Activated naive CD4-positive, alpha-beta T cell treated with anti-CD3 and anti-CD28 coated beads for 36 hours (primary cell): ENCODE results near the gene RALGAPA1. TPM values are rescaled to one million over a fixed set of nuclear protein-coding genes. Genes with fewer than 3 reads are reported as not detected.
A peak's percentile ranks its signal among the peaks of the same experiment; 100 is the strongest.
"Not testable (repeated sequence)": the region's sequence is repeated elsewhere in the genome, so short reads cannot be mapped to it uniquely, and the experiment has no call there.

ENCODE experiments used
- CTCF ChIA-PET: fragments of 350-600 bp; sonication (Branson Sonifier 250); formaldehyde crosslinking; loops from one replicate; lab custom pipeline; 2021; ENCODE audit warnings: antibody characterized with exemption; lab: Charles Lee
- DNase-seq: peaks from one replicate; pipeline ENCODE4 v3.0.0-alpha.2; 2020
- H3K27ac Mint-ChIP-seq: one replicate; pipeline ENCODE4 v1.8.0; 2021; ENCODE audit warnings: mild to moderate bottlenecking, mixed read lengths
- H3K27me3 Mint-ChIP-seq: one replicate; pipeline ENCODE4 v1.8.0; 2021; ENCODE audit warnings: low read depth, mixed read lengths
- H3K36me3 Mint-ChIP-seq: one replicate; pipeline ENCODE4 v1.8.0; 2021; ENCODE audit warnings: low read depth, mixed read lengths
- H3K4me1 Mint-ChIP-seq: one replicate; pipeline ENCODE4 v1.8.0; 2021; ENCODE audit warnings: low read depth, mixed read lengths
- H3K4me3 Mint-ChIP-seq: one replicate; pipeline ENCODE4 v1.8.0; 2021; ENCODE audit warnings: mild to moderate bottlenecking, moderate library complexity, mixed read lengths
- H3K9me3 Mint-ChIP-seq: one replicate; pipeline ENCODE4 v1.8.0; 2021; ENCODE audit warnings: mixed read lengths
- intact Hi-C: fragments of 100-400 bp; cut with micrococcal nuclease; formaldehyde crosslinking; loops from one replicate; pipeline ENCODE4 v1.15.1; 2023
- total RNA-seq, 2 experiments: library from RNA; stranded (reverse); gene quantifications; one replicate each; pipeline ENCODE4 v1.2.3, GENCODE V29; 2021

The RALGAPA1 gene
- total RNA-seq, 2 experiments from 2014 or later: 18.6 to 21.0 TPM

- H3K27me3 Mint-ChIP-seq: no peaks in the 10 kb centered on the region
- CTCF ChIA-PET: interaction anchor here (0.7 kb wide), 1 partner anchor 256 kb away, joined by 5 read pairs; no protein-coding TSS in a partner anchor
- peaks cover 38% of the 10 kb centered on the region for H3K4me1 Mint-ChIP-seq
- H3K9me3 Mint-ChIP-seq: peaks cover 2% of the 10 kb centered on the region
- H3K36me3 Mint-ChIP-seq: peaks cover 1% of the 10 kb centered on the region
- no peak overlapping the region for H3K4me3 Mint-ChIP-seq
- intact Hi-C loops: loop anchor here (1.0 kb wide), 2 partner anchors 21 kb away; no protein-coding TSS in a partner anchor
- peak; percentile 17 for DNase-seq
- H3K27ac Mint-ChIP-seq: no peak overlapping the region
Measured at GRCh38 chr14:35786856-35787255, 22.2 kb downstream of the RALGAPA1 start.

DNA sequence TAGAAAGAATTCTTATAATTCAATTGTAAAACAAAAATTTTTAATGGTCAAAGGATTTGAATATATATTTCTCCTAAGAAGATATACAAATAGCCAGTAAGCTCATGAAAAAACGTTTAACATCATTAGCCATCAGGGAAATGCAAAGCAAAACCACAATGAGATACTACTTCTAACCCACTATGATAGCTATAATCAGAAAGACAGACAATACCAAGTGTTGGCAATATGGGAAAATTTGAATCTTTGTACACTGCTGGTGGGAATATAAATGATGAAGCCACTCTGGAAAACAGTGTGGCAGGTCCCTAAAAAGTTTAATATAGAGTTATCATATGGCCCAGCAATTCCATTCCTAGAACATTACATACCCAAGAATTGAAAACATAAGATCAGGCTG lies 25.4 kb downstream of the RALGAPA1 start:
- H3K4me1 Mint-ChIP-seq: peaks cover 28% of the 10 kb centered on the region
- peaks cover 16% of the 10 kb centered on the region for H3K9me3 Mint-ChIP-seq
- CTCF ChIA-PET: interaction anchor here (1.2 kb wide), 1 partner anchor 17 kb away, joined by 3 read pairs; no protein-coding TSS in a partner anchor
- no peak overlapping the region for H3K27ac Mint-ChIP-seq
- no peaks in the 10 kb centered on the region for H3K27me3 Mint-ChIP-seq
- intact Hi-C loops: no loop called here
- DNase-seq: no peak
- H3K36me3 Mint-ChIP-seq: peaks cover 7% of the 10 kb centered on the region
- H3K4me3 Mint-ChIP-seq: no peak overlapping the region

DNA sequence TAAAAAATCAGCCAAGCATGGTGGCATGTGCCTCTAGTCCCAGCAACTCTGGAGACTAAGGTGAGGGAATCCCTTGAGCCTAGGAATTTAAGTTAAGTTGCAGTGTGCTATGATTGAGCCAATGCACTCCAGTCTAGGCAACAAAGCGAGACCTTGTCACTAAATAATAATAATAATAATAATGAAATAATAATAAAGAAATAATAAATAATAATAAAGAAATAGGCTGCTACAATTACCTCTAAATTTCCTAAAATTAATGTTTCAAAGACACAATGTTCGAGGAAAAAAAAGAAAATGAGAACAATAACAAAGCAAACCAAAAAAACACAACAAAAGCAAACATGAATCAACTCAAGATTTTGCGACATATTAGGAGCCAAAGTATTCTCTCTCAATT lies 29.7 kb downstream of the RALGAPA1 start:
- peaks cover 16% of the 10 kb centered on the region for H3K9me3 Mint-ChIP-seq
- CTCF ChIA-PET: no interaction called here
- intact Hi-C loops: no loop called here
- DNase-seq: no peak
- no peaks in the 10 kb centered on the region for H3K27me3 Mint-ChIP-seq
- H3K4me3 Mint-ChIP-seq: no peak overlapping the region
- H3K27ac Mint-ChIP-seq: no peak overlapping the region
- H3K4me1 Mint-ChIP-seq: peaks cover 8% of the 10 kb centered on the region
- H3K36me3 Mint-ChIP-seq: peaks cover 13% of the 10 kb centered on the region

- not testable (repeated sequence) for H3K4me3 Mint-ChIP-seq, H3K4me1 Mint-ChIP-seq
Measured at GRCh38 chr14:35777550-35777949, 31.5 kb downstream of the RALGAPA1 start.

GRCh38 chr14:35776823-35777222 lies 32.3 kb downstream of the RALGAPA1 start:
- Mint-ChIP-seq H3K27ac (no peak overlapping the region), H3K36me3 (peaks cover 15% of the 10 kb centered on the region), H3K27me3 (no peaks in the 10 kb centered on the region), H3K4me3 (no peak overlapping the region), H3K9me3 (peaks cover 14% of the 10 kb centered on the region), H3K4me1 (peaks cover 4% of the 10 kb centered on the region)
- CTCF ChIA-PET: interaction anchor here (0.5 to 2.2 kb wide), 3 partner anchors 8 to 336 kb away, joined by 3 to 6 read pairs (median 5); no protein-coding TSS in a partner anchor
- no peak for DNase-seq
- intact Hi-C loops: no loop called here

More at GRCh38 chr14:35777550-35777949, 31.5 kb downstream of the RALGAPA1 start:
- Mint-ChIP-seq H3K9me3 (peaks cover 16% of the 10 kb centered on the region), H3K36me3 (peaks cover 15% of the 10 kb centered on the region)
- H3K27me3 Mint-ChIP-seq, intact Hi-C loops, DNase-seq, CTCF ChIA-PET, H3K27ac Mint-ChIP-seq: not testable (repeated sequence)

GRCh38 chr14:35776085-35776484 lies 33.0 kb downstream of the RALGAPA1 start:
- intact Hi-C loops, H3K27ac Mint-ChIP-seq, H3K4me1 Mint-ChIP-seq, H3K4me3 Mint-ChIP-seq, H3K27me3 Mint-ChIP-seq, H3K9me3 Mint-ChIP-seq, DNase-seq: not testable (repeated sequence)
- peaks cover 11% of the 10 kb centered on the region for H3K36me3 Mint-ChIP-seq
- CTCF ChIA-PET: interaction anchor here (0.5 to 2.2 kb wide), 4 partner anchors 9 to 577 kb away, joined by 3 to 6 read pairs (median 4); no protein-coding TSS in a partner anchor

DNA sequence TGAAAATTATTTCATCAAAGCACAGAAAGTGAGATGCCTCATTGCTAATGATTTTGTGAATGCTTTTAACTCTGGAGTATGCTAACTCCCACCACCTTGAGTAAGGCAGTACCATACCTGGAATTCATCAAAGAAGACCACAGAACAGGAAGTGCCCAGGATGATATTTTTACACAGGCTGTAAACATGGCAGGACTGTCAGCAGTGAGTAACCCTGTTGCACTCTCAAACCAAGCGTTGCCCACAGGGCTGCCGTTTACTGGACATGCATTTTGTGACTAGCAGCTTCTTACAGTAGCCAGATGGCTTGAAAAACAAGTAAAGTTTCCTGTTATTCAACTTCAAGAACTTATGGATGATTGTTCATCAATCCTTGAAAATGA lies 42.4 kb downstream of the RALGAPA1 start:
- Mint-ChIP-seq H3K27me3 (no peaks in the 10 kb centered on the region), H3K4me3 (no peak overlapping the region), H3K4me1 (peaks cover 13% of the 10 kb centered on the region), H3K9me3 (no peaks in the 10 kb centered on the region), H3K27ac (no peak overlapping the region), H3K36me3 (peaks cover 8% of the 10 kb centered on the region)
- CTCF ChIA-PET: no interaction called here
- DNase-seq: peak; percentile 50
- intact Hi-C loops: loop anchor here (1.0 kb wide), 1 partner anchor 20 kb away; no protein-coding TSS in a partner anchor

- no peaks in the 10 kb centered on the region for H3K27me3 Mint-ChIP-seq
- H3K36me3 Mint-ChIP-seq: peaks cover 8% of the 10 kb centered on the region
- intact Hi-C loops: loop anchor here (1.0 kb wide), 1 partner anchor 20 kb away; no protein-coding TSS in a partner anchor
- no peak overlapping the region for H3K27ac Mint-ChIP-seq
- peaks cover 13% of the 10 kb centered on the region for H3K4me1 Mint-ChIP-seq
- no peak overlapping the region for H3K4me3 Mint-ChIP-seq
- CTCF ChIA-PET: no interaction called here
- no peaks in the 10 kb centered on the region for H3K9me3 Mint-ChIP-seq
- no peak for DNase-seq
Measured at GRCh38 chr14:35766036-35766699, 42.9 kb downstream of the RALGAPA1 start.

- CTCF ChIA-PET: no interaction called here
- no peak overlapping the region for H3K27ac Mint-ChIP-seq
- peaks cover 13% of the 10 kb centered on the region for H3K36me3 Mint-ChIP-seq
- no peak overlapping the region for H3K4me3 Mint-ChIP-seq
- H3K4me1 Mint-ChIP-seq: peaks cover 7% of the 10 kb centered on the region
- intact Hi-C loops: no loop called here
- H3K9me3 Mint-ChIP-seq: no peaks in the 10 kb centered on the region
- DNase-seq: no peak
- no peaks in the 10 kb centered on the region for H3K27me3 Mint-ChIP-seq
Measured at GRCh38 chr14:35761922-35762321, 47.2 kb downstream of the RALGAPA1 start.

GRCh38 chr14:35760143-35760542 lies 49.0 kb downstream of the RALGAPA1 start:
- H3K4me3 Mint-ChIP-seq: no peak overlapping the region
- no peak overlapping the region for H3K27ac Mint-ChIP-seq
- no peaks in the 10 kb centered on the region for H3K27me3 Mint-ChIP-seq
- no peak for DNase-seq
- peaks cover 15% of the 10 kb centered on the region for H3K36me3 Mint-ChIP-seq
- intact Hi-C loops: no loop called here
- no peaks in the 10 kb centered on the region for H3K9me3 Mint-ChIP-seq
- CTCF ChIA-PET: no interaction called here
- H3K4me1 Mint-ChIP-seq: no peaks in the 10 kb centered on the region

GRCh38 chr14:35758523-35759129 lies 50.5 kb downstream of the RALGAPA1 start:
- no peaks in the 10 kb centered on the region for H3K9me3 Mint-ChIP-seq
- CTCF ChIA-PET: interaction anchor here (0.7 to 2.9 kb wide), 3 partner anchors 56 to 315 kb away, joined by 3 to 8 read pairs (median 3); no protein-coding TSS in a partner anchor
- intact Hi-C loops: no loop called here
- no peak overlapping the region for H3K27ac Mint-ChIP-seq
- H3K36me3 Mint-ChIP-seq: peaks cover 18% of the 10 kb centered on the region
- H3K4me3 Mint-ChIP-seq: no peak overlapping the region
- no peaks in the 10 kb centered on the region for H3K27me3 Mint-ChIP-seq
- DNase-seq: no peak
- H3K4me1 Mint-ChIP-seq: no peaks in the 10 kb centered on the region

DNA sequence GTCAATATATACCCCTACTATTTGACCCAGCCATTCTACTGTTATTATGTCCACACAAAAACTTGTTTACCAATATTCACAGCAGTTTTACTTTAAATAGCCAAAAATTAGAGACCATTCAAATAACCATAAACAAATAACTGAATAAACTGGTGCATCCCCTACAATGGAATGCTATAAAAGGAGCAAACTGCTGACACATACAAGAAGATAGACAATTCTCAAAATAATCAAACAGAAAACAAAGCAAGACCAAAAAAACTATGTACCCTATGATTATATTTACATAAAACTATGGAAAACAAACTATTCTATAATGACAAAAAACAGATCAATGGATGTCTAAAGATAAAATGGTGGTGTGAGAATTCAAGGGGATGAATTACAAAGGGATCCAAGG lies 54.4 kb downstream of the RALGAPA1 start:
- CTCF ChIA-PET: no interaction called here
- no peaks in the 10 kb centered on the region for H3K27me3 Mint-ChIP-seq
- H3K36me3 Mint-ChIP-seq: peaks cover 21% of the 10 kb centered on the region
- H3K4me3 Mint-ChIP-seq: no peak overlapping the region
- intact Hi-C loops: no loop called here
- H3K27ac Mint-ChIP-seq: no peak overlapping the region
- no peak for DNase-seq
- H3K4me1 Mint-ChIP-seq: no peaks in the 10 kb centered on the region
- no peaks in the 10 kb centered on the region for H3K9me3 Mint-ChIP-seq
